AG20443 (cell line): ENCODE data around the gene CCDC150.
A peak's percentile ranks its signal among the peaks of the same experiment; 100 is the strongest.
"Not testable (repeated sequence)": the region's sequence is repeated elsewhere in the genome, so short reads cannot be mapped to it uniquely, and the experiment has no call there.

Experiments
- DNase-seq: peaks from one replicate; pipeline ENCODE4 v3.0.0; 2012; ENCODE audit warnings: low spot score, mixed read lengths

CCDC150 gene

GRCh38 chr2:196712867-196713266 is 73.4 kb downstream of the CCDC150 start:
- no peak for DNase-seq

- no peak for DNase-seq
These were observed 79.0 kb downstream of the CCDC150 start for GRCh38 chr2:196718419-196719109.

- peak; percentile 84 for DNase-seq
These were observed 79.8 kb downstream of the CCDC150 start for GRCh38 chr2:196719110-196719872.

- DNase-seq, result no peak
These were observed 84.1 kb downstream of the CCDC150 start for GRCh38 chr2:196723571-196723970.

GRCh38 chr2:196725218-196725617 is 85.7 kb downstream of the CCDC150 start:
- DNase-seq, result no peak

- no peak for DNase-seq
These were observed 86.4 kb downstream of the CCDC150 start for GRCh38 chr2:196725882-196726281.

GRCh38 chr2:196729418-196729817 is 89.9 kb downstream of the CCDC150 start:
- no peak for DNase-seq

- not testable (repeated sequence) for DNase-seq
These were observed 97.1 kb downstream of the CCDC150 start for GRCh38 chr2:196736646-196737045.

GRCh38 chr2:196737046-196737445 is 97.5 kb downstream of the CCDC150 start:
- no peak for DNase-seq

- no peak for DNase-seq
These were observed 99.5 kb downstream of the CCDC150 start for GRCh38 chr2:196739031-196739430.

- DNase-seq, result no peak
These were observed 102.7 kb downstream of the CCDC150 start for GRCh38 chr2:196742216-196742615.

GRCh38 chr2:196742685-196743084 is 103.2 kb downstream of the CCDC150 start:
- no peak for DNase-seq

GRCh38 chr2:196743165-196743564 is 103.7 kb downstream of the CCDC150 start:
- no peak for DNase-seq

GRCh38 chr2:196745711-196746110 is 106.2 kb downstream of the CCDC150 start:
- no peak for DNase-seq

GRCh38 chr2:196747400-196747799 is 107.9 kb downstream of the CCDC150 start:
- no peak for DNase-seq

- DNase-seq, result no peak
These were observed 108.6 kb downstream of the CCDC150 start for GRCh38 chr2:196748123-196748522.

GRCh38 chr2:196750291-196750923 is 110.9 kb downstream of the CCDC150 start:
- no peak for DNase-seq

GRCh38 chr2:196750977-196751631 is 111.6 kb downstream of the CCDC150 start:
- DNase-seq, result peak; percentile 78

- peak; percentile 42 for DNase-seq
These were observed 119.2 kb downstream of the CCDC150 start for GRCh38 chr2:196758474-196759377.

GRCh38 chr2:196759378-196759706 is 119.8 kb downstream of the CCDC150 start:
- DNase-seq, result peak; percentile 28

GRCh38 chr2:196767101-196767500 is 127.6 kb downstream of the CCDC150 start:
- no peak for DNase-seq
